Astrocyte of the cerebellum (primary cell): ENCODE measurements around the gene SYAP1.

ENCODE experiments used
- DNase-seq: peaks from one replicate; pipeline ENCODE4 v3.0.0-alpha.2; 2011; ENCODE audit warnings: low read depth
- H3K4me3 ChIP-seq: 2 replicates; pipeline ENCODE4 v1.5.1; 2011; ENCODE audit warnings: mild to moderate bottlenecking, low read depth, low read length, moderate library complexity
- CTCF ChIP-seq: IDR thresholded peaks from 2 replicates; pipeline ENCODE4 v1.5.1; 2012; ENCODE audit warnings: low read length, low read depth, moderate library complexity, mild to moderate bottlenecking; ENCODE audit errors: missing control alignments
- in situ Hi-C: cut with HindIII; loops from 2 replicates; pipeline ENCODE4 v1.10.0; 2017; ENCODE audit warnings: low sequenced_read_pairs

SYAP1 gene

GRCh38 chrX:16739574-16739973 is 20.2 kb downstream of the SYAP1 start:
- DNase-seq, result no peak
- H3K4me3 ChIP-seq, result no peak overlapping the region
- in situ Hi-C loops, result no loop called here
- TF ChIP-seq CTCF, result no peak

- in situ Hi-C loops, result no loop called here
- H3K4me3 ChIP-seq, result no peak overlapping the region
- peak; percentile 86 for DNase-seq
- TF ChIP-seq CTCF, result peak; percentile 71
These were observed 24.4 kb downstream of the SYAP1 start for GRCh38 chrX:16743604-16744325.

GRCh38 chrX:16745102-16745501 is 25.7 kb downstream of the SYAP1 start:
- in situ Hi-C loops, result no loop called here
- TF ChIP-seq CTCF, result no peak
- DNase-seq, result no peak
- no peak overlapping the region for H3K4me3 ChIP-seq

GRCh38 chrX:16745659-16746058 is 26.2 kb downstream of the SYAP1 start:
- DNase-seq, result no peak
- H3K4me3 ChIP-seq, result no peak overlapping the region
- TF ChIP-seq CTCF, result no peak
- in situ Hi-C loops, result no loop called here

GRCh38 chrX:16748425-16748824 is 29.0 kb downstream of the SYAP1 start:
- no peak for DNase-seq
- in situ Hi-C loops, result no loop called here
- TF ChIP-seq CTCF, result no peak
- no peak overlapping the region for H3K4me3 ChIP-seq

GRCh38 chrX:16750136-16750535 is 30.7 kb downstream of the SYAP1 start:
- in situ Hi-C loops, result no loop called here
- DNase-seq, result no peak
- no peak for TF ChIP-seq CTCF
- H3K4me3 ChIP-seq, result no peak overlapping the region
